ENCODE results near the gene COL8A1.

GRCh38 chr3:99760031-99760430 lies 121.6 kb downstream of the COL8A1 start:
- no peak for TF ChIP-seq ELF4 (IDR thresholded peaks at IDR 0.05)
- no peak for TF ChIP-seq FOXK2 (IDR thresholded peaks at IDR 0.05)
- TF ChIP-seq FOXA1 (IDR thresholded peaks at IDR 0.05): no peak
- no peak for TF ChIP-seq FOXM1 (IDR thresholded peaks at IDR 0.05; ENCODE audit: borderline replicate concordance)
